GM12891 (cell line): ENCODE results near the gene AIG1.

Experiments used
- POLR2A ChIP-seq: IDR thresholded peaks from 2 replicates; pipeline ENCODE4 v1.6.1; 2011; ENCODE audit warnings: low read depth, low read length, control low read depth
- POLR2AphosphoS5 ChIP-seq: IDR thresholded peaks from 2 replicates; pipeline ENCODE4 v1.6.1; 2011; ENCODE audit warnings: low read depth, low read length, control low read depth

DNA sequence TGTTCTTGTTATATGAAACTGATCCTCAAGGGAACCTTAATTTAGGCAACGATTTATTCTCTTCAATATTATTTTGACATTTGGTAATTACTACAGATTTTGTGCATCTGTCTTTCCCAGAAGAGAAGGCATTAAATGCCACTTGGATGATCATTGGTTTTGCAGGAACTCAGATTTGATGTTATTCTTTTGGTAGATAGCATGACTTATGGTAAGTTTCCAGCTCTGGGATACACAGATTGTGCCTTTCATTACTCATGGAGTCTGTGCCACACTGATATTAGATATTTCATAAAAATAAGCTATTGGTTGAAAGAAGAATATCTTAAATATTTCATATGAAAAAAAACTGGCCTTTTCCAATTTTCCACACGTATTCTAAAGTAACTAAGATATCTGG, 120.1 kb downstream of the AIG1 start:
- TF ChIP-seq POLR2A (no peak), POLR2AphosphoS5 (no peak)
